Prostate gland (tissue), 2 donors: Measurements from ENCODE around the gene SNAI1. TPM values are rescaled to one million over a fixed set of nuclear protein-coding genes. Genes with fewer than 3 reads are reported as not detected.

Experiments
- DNase-seq: peaks from one replicate; pipeline ENCODE4 v3.0.0-alpha.2; 2019; ENCODE audit warnings: low spot score
- H3K27ac ChIP-seq, 2 donors: fragments of 200-600 bp; sonication (generic); 2 replicates each; pipeline ENCODE4 v1.5.1; 2017 to 2019
- H3K27me3 ChIP-seq: fragments of 200-600 bp; sonication (generic); replicated peaks from 2 replicates; pipeline ENCODE4 v1.5.1; 2019; ENCODE audit not compliant: insufficient read depth
- H3K36me3 ChIP-seq, 2 donors: fragments of 200-600 bp; sonication (generic); 1 replicate in 1 of 2; 2 replicates in 1 of 2; pipeline versions ENCODE4 v1.5.1 to v1.8.1; 2017 to 2019
- H3K4me1 ChIP-seq: fragments of 200-600 bp; sonication (generic); replicated peaks from 2 replicates; pipeline ENCODE4 v1.5.1; 2019
- H3K4me3 ChIP-seq, 2 donors: fragments of 200-600 bp; sonication (generic); 2 replicates each; pipeline ENCODE4 v1.5.1; 2017 to 2019
- H3K9me3 ChIP-seq: fragments of 200-600 bp; sonication (generic); 2 replicates; pipeline ENCODE4 v1.5.1; 2017
- CTCF ChIP-seq, 4 experiments: fragments of 200-600 bp in 2 of 4; fragments of 450-650 bp in 2 of 4; sonication (generic) in 2 of 4; IDR thresholded peaks; 1 replicate in 3 of 4; 2 replicates in 1 of 4; pipeline ENCODE4 v1.5.1; 2016 to 2019; ENCODE audit warnings: antibody characterized with exemption in 4 of 4, mild to moderate bottlenecking in 2 of 4, moderate library complexity in 2 of 4
- POLR2A ChIP-seq: fragments of 450-650 bp; IDR thresholded peaks from one replicate; pipeline ENCODE4 v1.6.1; 2016; ENCODE audit warnings: antibody characterized with exemption, mild to moderate bottlenecking
- POLR2AphosphoS5 ChIP-seq: sonication (generic); formaldehyde crosslinking; IDR thresholded peaks from one replicate; pipeline ENCODE4 v1.6.1; 2017; ENCODE audit warnings: antibody characterized with exemption
- WGBS: methylation state at CpG from one replicate; pipeline ENCODE4 v1.1.5; 2018; 5-methylcytosine and 5-hydroxymethylcytosine counted together
- intact Hi-C: fragments of 100-400 bp; cut with DNase I; formaldehyde crosslinking; loops from one replicate; pipeline ENCODE4 v1.14.2; 2022
- small RNA-seq, 2 donors: library from RNA; depleted of rRNA; stranded (forward); fragments of <200 nt; gene quantifications; one replicate each; pipeline ENCODE3, GENCODE V24; 2016
- total RNA-seq, 2 donors: library from RNA; depleted of rRNA; stranded (reverse); fragments of >200 nt; gene quantifications; one replicate each; pipeline ENCODE4 v1.1.0, GENCODE V29; 2016

The SNAI1 gene
- total RNA-seq, 2 donors from 2014 or later = 1.0 to 7.4 TPM

- Histone ChIP-seq H3K4me3 (no peak overlapping the region), H3K4me1 (no peaks in the 10 kb centered on the region), H3K36me3 (no peaks in the 10 kb centered on the region), H3K27ac (no peak overlapping the region), H3K27me3 (no peaks in the 10 kb centered on the region), H3K9me3 (no peaks in the 10 kb centered on the region)
- TF ChIP-seq POLR2AphosphoS5 (no peak), POLR2A (no peak), CTCF (IDR thresholded peaks at IDR 0.05) (no peak)
- intact Hi-C loops = no loop called here
- DNase-seq = no peak
- 78% methylated on average over 9 of the region's 9 CpGs for whole genome bisulfite sequencing
Measured at GRCh38 chr20:50034567-50035180, 51.9 kb downstream of the SNAI1 start.

- no peaks in the 10 kb centered on the region for H3K36me3 ChIP-seq
- H3K27me3 ChIP-seq = no peaks in the 10 kb centered on the region
- no peak for TF ChIP-seq POLR2A
- TF ChIP-seq POLR2AphosphoS5 = no peak
- no peak for TF ChIP-seq CTCF (IDR thresholded peaks at IDR 0.05)
- no peak for DNase-seq
- intact Hi-C loops = no loop called here
- no peaks in the 10 kb centered on the region for H3K9me3 ChIP-seq
- WGBS = 90% methylated on average over 3 of the region's 3 CpGs
- H3K4me3 ChIP-seq = no peak overlapping the region
- no peak overlapping the region for H3K27ac ChIP-seq
- no peaks in the 10 kb centered on the region for H3K4me1 ChIP-seq
Measured at GRCh38 chr20:50036703-50037102, 53.9 kb downstream of the SNAI1 start.

GRCh38 chr20:50037123-50037522 is 54.3 kb downstream of the SNAI1 start:
- no peak overlapping the region for H3K27ac ChIP-seq
- H3K36me3 ChIP-seq = no peaks in the 10 kb centered on the region
- intact Hi-C loops = no loop called here
- WGBS = 60% methylated on average over 3 of the region's 3 CpGs
- no peak overlapping the region for H3K4me3 ChIP-seq
- H3K9me3 ChIP-seq = no peaks in the 10 kb centered on the region
- H3K27me3 ChIP-seq = no peaks in the 10 kb centered on the region
- H3K4me1 ChIP-seq = no peaks in the 10 kb centered on the region
- no peak for DNase-seq
- TF ChIP-seq POLR2AphosphoS5 (no peak), POLR2A (no peak), CTCF (IDR thresholded peaks at IDR 0.05) (no peak)

GRCh38 chr20:50037575-50037974 is 54.8 kb downstream of the SNAI1 start:
- H3K27ac ChIP-seq = no peak overlapping the region
- H3K4me3 ChIP-seq = no peak overlapping the region
- WGBS = 85% methylated on average over 7 of the region's 7 CpGs
- intact Hi-C loops = no loop called here
- TF ChIP-seq POLR2AphosphoS5 = no peak
- no peak for DNase-seq
- H3K4me1 ChIP-seq = no peaks in the 10 kb centered on the region
- no peaks in the 10 kb centered on the region for H3K27me3 ChIP-seq
- H3K36me3 ChIP-seq = no peaks in the 10 kb centered on the region
- no peaks in the 10 kb centered on the region for H3K9me3 ChIP-seq

- 78% methylated on average over 6 of the region's 6 CpGs for WGBS
- H3K36me3 ChIP-seq = no peaks in the 10 kb centered on the region
Measured at GRCh38 chr20:50038169-50038568, 55.4 kb downstream of the SNAI1 start.

More at GRCh38 chr20:50038169-50038568, 55.4 kb downstream of the SNAI1 start:
- H3K4me3 ChIP-seq = no peak overlapping the region
- H3K4me1 ChIP-seq = no peaks in the 10 kb centered on the region
- TF ChIP-seq CTCF (IDR thresholded peaks at IDR 0.05) = no peak
- TF ChIP-seq POLR2A = no peak
- no peaks in the 10 kb centered on the region for H3K27me3 ChIP-seq
- intact Hi-C loops = no loop called here
- H3K9me3 ChIP-seq = no peaks in the 10 kb centered on the region
- DNase-seq = no peak
- H3K27ac ChIP-seq = no peak overlapping the region

Small RNAs within 50 kb of the gene (small RNA-seq; reads per million reads assigned to genes)
- gene RF00017 = 0 reads per million in 2 donors
- 0 reads per million in 2 donors for gene RNU6-147P

Other genes starting within 250 kb of the SNAI1 start
- gene SLC9A8, start 170.2 kb upstream of the SNAI1 start, total RNA-seq = 10 to 100 TPM; 13.5 to 26.4 TPM
- gene SPATA2, start 67.5 kb upstream of the SNAI1 start, total RNA-seq = 10 to 100 TPM in 1 of 2 donors, 1 to 10 TPM in 1; 9.2 to 15.2 TPM
- 100 to 1,000 TPM; 166 to 239 TPM for gene RNF114, start 46.6 kb upstream of the SNAI1 start, total RNA-seq
- 10 to 100 TPM; 47.1 to 64.7 TPM for gene UBE2V1, start 130.2 kb downstream of the SNAI1 start, total RNA-seq
- gene PEDS1, start 170.7 kb downstream of the SNAI1 start, total RNA-seq = 10 to 100 TPM; 34.5 to 54.8 TPM
- gene CEBPB, start 207.8 kb downstream of the SNAI1 start, total RNA-seq = 10 to 100 TPM; 72.8 to 77.2 TPM